Activated naive CD4-positive, alpha-beta T cell treated with anti-CD3 and anti-CD28 coated beads, Interleukin-2, amount 50 U/mL, for 72 hours (primary cell): ENCODE data around the gene PAPOLG. TPM values are rescaled to one million over a fixed set of nuclear protein-coding genes. Genes with fewer than 3 reads are reported as not detected.

ENCODE experiments used
- ATAC-seq, 2 donors: fragments of 150-1000 bp; cut with Tn5 transposase; 2 replicates each; pipeline ENCODE4 v1.10.0; 2021; ENCODE audit warnings: mild to moderate bottlenecking in 2 of 2, moderate library complexity in 2 of 2
- DNase-seq, 2 donors: peaks; one replicate each; pipeline ENCODE4 v3.0.0; 2021 to 2022; ENCODE audit warnings: low spot score in 2 of 2
- H3K27ac Mint-ChIP-seq, 2 donors: one replicate each; pipeline ENCODE4 v1.8.0; 2022; ENCODE audit warnings: mild to moderate bottlenecking in 2 of 2, mixed read lengths in 2 of 2
- H3K36me3 Mint-ChIP-seq, 2 donors: one replicate each; pipeline ENCODE4 v1.8.0; 2022; ENCODE audit warnings: mixed read lengths in 2 of 2
- H3K9me3 Mint-ChIP-seq, 2 donors: one replicate each; pipeline ENCODE4 v1.8.0; 2022; ENCODE audit warnings: mixed read lengths in 2 of 2
- total RNA-seq, 2 donors: library from RNA; stranded (reverse); gene quantifications; one replicate each; pipeline ENCODE4 v1.2.3, GENCODE V29; 2022

PAPOLG gene
- total RNA-seq, 2 donors from 2014 or later: 14.2 to 24.4 TPM

GRCh38 chr2:60746318-60746717 lies 9.8 kb upstream of the PAPOLG start:
- peak overlapping the region in 1 of 2 donors; percentile 38 for H3K27ac Mint-ChIP-seq
- no peak for DNase-seq
- ATAC-seq: no peak
- H3K36me3 Mint-ChIP-seq: no peaks in the 10 kb centered on the region
- H3K9me3 Mint-ChIP-seq: no peaks in the 10 kb centered on the region

GRCh38 chr2:60759654-60760053 lies 3.6 kb downstream of the PAPOLG start:
- peak overlapping the region in 1 of 2 donors; percentile 4 for H3K27ac Mint-ChIP-seq
- no peaks in the 10 kb centered on the region for H3K9me3 Mint-ChIP-seq
- H3K36me3 Mint-ChIP-seq: peaks cover 25 to 39% of the 10 kb centered on the region in 2 donors
- DNase-seq: no peak
- no peak for ATAC-seq

- H3K36me3 Mint-ChIP-seq: peaks cover 11 to 27% of the 10 kb centered on the region in 2 donors
- DNase-seq (no peak), ATAC-seq (peak; percentile 22 to 67)
- peak overlapping the region in 1 of 2 donors; percentile 69 for H3K27ac Mint-ChIP-seq
- H3K9me3 Mint-ChIP-seq: no peaks in the 10 kb centered on the region
These were observed 8.9 kb downstream of the PAPOLG start for GRCh38 chr2:60764736-60765534.

- H3K36me3 Mint-ChIP-seq: peaks cover 0 to 16% of the 10 kb centered on the region in 2 donors
- peak overlapping the region in 1 of 2 donors; percentile 5 for H3K27ac Mint-ChIP-seq
- no peaks in the 10 kb centered on the region for H3K9me3 Mint-ChIP-seq
- no peak for ATAC-seq
- DNase-seq: no peak
These were observed 10.2 kb downstream of the PAPOLG start for GRCh38 chr2:60766283-60766682.

DNA sequence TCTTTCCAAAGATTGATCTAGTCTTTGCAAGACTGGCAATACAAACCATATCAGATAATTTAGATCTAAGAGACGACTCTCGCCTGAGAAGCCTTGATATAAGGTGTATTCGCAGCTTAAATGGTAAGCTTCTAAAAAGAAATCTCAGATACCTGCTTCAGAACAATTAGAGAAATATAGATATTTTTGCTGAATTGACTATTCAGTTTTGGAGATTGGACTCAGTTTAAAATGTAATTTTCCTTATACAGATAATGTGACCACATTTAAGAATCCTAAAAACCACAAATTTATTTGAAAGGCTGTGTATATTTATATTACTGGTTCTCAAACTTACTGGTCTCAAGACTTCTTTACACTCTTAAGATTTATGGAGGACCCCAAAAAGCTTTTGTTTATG lies 15.4 kb downstream of the PAPOLG start:
- H3K9me3 Mint-ChIP-seq: no peaks in the 10 kb centered on the region
- no peaks in the 10 kb centered on the region for H3K36me3 Mint-ChIP-seq
- no peak overlapping the region for H3K27ac Mint-ChIP-seq
- DNase-seq (no peak), ATAC-seq (no peak)

DNA sequence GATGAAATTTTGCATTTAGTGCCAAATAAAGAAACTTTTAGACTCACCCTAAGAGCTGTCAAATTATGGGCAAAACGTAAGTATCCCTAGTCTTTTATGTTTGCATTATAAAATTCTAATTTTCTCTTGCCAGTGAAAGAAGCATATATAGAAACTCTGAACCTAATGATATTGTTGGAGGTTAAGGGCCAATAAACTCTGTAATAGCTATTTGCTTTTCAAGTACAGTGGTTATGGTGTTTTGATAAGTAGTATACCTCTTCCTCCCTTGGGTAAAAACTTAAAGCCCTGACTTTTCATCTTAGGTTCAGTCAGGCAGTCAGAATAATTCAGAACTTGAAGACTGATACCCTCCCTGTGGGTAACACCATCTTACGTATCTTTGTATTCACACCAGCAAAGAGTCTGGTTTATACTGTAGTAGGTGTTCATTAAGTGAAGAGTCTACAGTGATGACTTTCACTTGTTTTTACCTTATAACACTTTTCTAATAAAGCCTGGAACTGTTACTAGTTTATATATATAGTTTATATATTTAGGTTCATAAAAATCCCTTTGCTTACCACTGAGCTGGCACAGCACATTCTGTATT lies 19.1 kb downstream of the PAPOLG start:
- no peaks in the 10 kb centered on the region for H3K36me3 Mint-ChIP-seq
- DNase-seq (no peak), ATAC-seq (no peak)

GRCh38 chr2:60778352-60778751 lies 22.3 kb downstream of the PAPOLG start:
- peaks cover 0 to 5% of the 10 kb centered on the region in 2 donors for H3K36me3 Mint-ChIP-seq
- ATAC-seq: no peak
- H3K27ac Mint-ChIP-seq: no peak overlapping the region

More for the DNA sequence above, 19.1 kb downstream of the PAPOLG start:
- Mint-ChIP-seq H3K9me3 (no peaks in the 10 kb centered on the region), H3K27ac (no peak overlapping the region)

DNA sequence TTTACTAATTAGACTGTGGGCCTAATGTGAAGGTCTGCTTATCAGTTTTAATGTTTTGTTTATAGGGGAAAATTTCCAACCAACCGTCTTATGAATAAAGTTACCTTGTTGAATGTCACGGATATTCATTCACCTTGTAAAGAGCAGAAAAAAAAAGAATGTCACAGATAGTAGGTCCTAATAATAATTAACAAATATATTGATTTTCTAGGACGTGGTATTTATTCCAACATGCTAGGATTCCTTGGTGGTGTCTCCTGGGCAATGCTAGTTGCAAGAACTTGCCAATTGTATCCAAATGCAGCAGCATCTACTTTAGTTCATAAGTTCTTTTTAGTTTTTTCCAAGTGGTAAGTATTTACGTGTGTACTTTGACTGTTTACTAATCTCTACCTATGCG lies 23.4 kb downstream of the PAPOLG start:
- Mint-ChIP-seq H3K27ac (no peak overlapping the region), H3K9me3 (no peaks in the 10 kb centered on the region), H3K36me3 (peaks cover 0 to 5% of the 10 kb centered on the region in 2 donors)
- ATAC-seq (no peak), DNase-seq (no peak)

More at GRCh38 chr2:60778352-60778751, 22.3 kb downstream of the PAPOLG start:
- no peak for DNase-seq
- no peaks in the 10 kb centered on the region for H3K9me3 Mint-ChIP-seq

DNA sequence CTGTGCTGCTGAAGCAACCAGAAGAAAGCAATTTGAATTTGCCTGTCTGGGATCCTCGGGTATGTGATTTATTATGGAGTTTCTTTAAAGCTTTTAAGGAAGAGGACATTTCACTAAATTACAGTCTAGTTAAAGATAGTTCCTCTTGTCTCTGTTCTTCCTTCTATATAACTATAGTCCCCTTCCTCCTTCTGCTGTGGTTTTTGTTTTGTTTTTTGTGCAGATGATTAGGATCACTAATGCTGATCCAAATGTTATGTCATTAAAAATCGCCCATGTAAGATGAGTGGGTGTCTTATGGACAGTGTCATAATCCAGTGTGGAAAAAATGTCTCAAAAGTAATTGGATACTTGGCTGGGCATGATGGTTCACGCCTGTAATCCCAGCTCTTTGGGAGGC lies 24.7 kb downstream of the PAPOLG start:
- Mint-ChIP-seq H3K36me3 (peaks cover 0 to 5% of the 10 kb centered on the region in 2 donors), H3K9me3 (no peaks in the 10 kb centered on the region), H3K27ac (no peak overlapping the region)
- no peak for ATAC-seq
- no peak for DNase-seq

DNA sequence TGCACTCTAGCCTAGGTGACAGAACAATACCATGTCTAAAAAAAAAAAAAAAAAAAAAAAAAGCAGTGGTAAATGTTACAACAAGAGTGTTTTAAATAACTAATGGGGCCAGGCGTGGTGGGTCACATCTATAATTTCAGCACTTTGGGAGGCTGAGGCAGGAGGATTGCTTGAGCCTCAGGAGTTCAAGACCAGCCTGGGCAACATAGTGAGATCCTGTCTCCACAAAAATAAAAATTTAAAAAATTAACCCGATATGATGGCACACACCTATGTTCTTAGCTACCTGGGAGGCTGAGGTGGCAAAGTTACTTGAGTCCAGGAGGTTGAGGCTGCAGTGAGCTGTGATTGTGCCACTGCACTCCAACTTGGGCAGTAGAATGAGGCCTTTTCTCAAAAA lies 37.1 kb downstream of the PAPOLG start:
- DNase-seq (no peak), ATAC-seq (no peak)
- Mint-ChIP-seq H3K36me3 (peaks cover 0 to 4% of the 10 kb centered on the region in 2 donors), H3K27ac (no peak overlapping the region), H3K9me3 (no peaks in the 10 kb centered on the region)

DNA sequence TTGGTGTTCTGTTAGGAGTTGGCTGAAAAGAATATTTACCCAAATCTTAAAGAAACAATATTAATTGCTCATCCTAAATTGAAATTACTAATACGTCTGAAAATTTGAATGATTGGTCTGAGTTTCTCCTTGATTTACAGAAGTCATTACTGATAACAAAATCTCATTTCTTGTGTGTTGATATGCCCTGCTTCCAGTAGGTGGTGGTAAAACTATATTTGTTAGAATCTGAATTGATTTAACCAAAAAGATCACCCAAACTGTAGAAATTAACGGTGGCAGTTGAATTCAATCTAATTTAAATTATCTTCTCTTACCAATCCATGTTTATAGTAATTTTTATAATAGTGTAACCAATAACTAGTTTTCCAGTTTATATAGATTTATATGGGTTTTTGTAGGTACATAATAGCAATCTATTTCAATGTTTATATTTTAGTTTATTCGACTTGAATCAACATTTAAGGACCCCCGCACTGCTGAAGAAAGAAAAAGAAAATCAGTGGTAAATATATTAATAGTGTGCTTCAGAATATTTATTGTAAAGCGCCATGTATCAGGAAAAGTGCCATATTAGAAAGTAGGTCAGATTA lies 38.3 kb downstream of the PAPOLG start:
- DNase-seq: no peak
- Mint-ChIP-seq H3K36me3 (peaks cover 0 to 4% of the 10 kb centered on the region in 2 donors), H3K27ac (peak overlapping the region in 1 of 2 donors; percentile 44), H3K9me3 (no peaks in the 10 kb centered on the region)
- ATAC-seq: no peak

- Mint-ChIP-seq H3K36me3 (peaks cover 0 to 4% of the 10 kb centered on the region in 2 donors), H3K9me3 (no peaks in the 10 kb centered on the region), H3K27ac (peak overlapping the region in 1 of 2 donors; percentile 44)
- DNase-seq: no peak
- peak; percentile 46 to 88 for ATAC-seq
These were observed 40.8 kb downstream of the PAPOLG start for GRCh38 chr2:60796573-60797509.

DNA sequence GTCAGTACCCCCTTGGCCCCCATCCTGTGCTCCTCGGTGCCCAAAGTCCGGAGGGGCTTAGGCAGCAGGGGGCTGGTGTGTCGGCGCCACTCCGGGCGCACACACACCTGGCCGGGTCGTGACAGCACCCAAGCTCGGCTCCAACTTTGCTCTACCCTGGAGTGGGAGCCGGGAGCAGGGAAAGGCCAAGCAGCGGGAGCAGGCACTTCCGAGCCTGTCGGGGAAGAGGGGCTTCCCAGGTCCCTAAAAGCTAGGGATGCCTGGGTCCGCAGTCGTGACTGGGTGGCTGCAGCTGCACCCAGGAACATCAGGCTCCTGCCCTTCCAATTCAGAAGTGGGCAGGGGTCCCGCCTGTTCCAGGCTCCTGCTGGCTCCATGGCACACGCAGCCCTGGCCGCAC lies 48.4 kb downstream of the PAPOLG start:
- DNase-seq: no peak
- Mint-ChIP-seq H3K27ac (peak overlapping the region in 1 of 2 donors; percentile 73), H3K36me3 (no peaks in the 10 kb centered on the region), H3K9me3 (no peaks in the 10 kb centered on the region)
- no peak for ATAC-seq

- Mint-ChIP-seq H3K9me3 (no peaks in the 10 kb centered on the region), H3K36me3 (no peaks in the 10 kb centered on the region), H3K27ac (peak overlapping the region; percentile 77 to 90)
- DNase-seq: no peak
- no peak for ATAC-seq
These were observed 50.5 kb downstream of the PAPOLG start for GRCh38 chr2:60806595-60806987.

DNA sequence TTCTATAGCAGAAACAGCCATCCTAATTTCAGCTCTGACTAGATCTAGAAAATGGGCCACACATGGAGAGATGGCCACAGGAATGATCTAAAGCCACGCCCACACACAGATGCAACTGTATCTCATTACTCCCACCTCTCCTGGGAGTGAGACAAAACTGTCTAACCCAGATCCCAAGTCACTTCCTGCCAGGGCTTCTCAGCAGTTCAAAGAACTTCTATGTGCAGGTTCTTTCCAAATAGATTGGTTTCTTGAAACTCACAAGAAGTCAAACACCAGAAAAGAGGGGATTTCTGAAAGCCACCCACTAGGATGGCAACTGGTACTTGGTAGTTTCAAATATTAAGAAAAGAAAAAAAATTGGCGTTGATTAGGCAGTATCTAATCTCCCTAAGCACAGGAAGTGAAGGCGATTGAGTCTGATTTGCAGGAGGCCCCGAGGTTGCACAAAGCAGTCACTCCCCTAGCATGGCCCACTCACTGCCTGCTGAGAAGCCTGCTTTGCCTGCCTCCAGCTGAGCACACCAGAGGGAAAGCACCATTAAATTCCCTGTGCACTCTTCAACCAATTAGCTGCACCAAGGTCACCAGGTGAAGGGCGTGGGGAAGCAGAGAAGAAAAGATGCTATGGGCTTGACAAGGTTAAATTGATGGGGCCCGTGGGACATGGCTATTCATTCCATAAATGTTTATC lies 51.1 kb downstream of the PAPOLG start:
- Mint-ChIP-seq H3K27ac (peak overlapping the region; percentile 77 to 90), H3K36me3 (no peaks in the 10 kb centered on the region), H3K9me3 (no peaks in the 10 kb centered on the region)
- DNase-seq: peak in 1 of 2 donors; percentile 22
- ATAC-seq: peak; percentile 81 to 82

DNA sequence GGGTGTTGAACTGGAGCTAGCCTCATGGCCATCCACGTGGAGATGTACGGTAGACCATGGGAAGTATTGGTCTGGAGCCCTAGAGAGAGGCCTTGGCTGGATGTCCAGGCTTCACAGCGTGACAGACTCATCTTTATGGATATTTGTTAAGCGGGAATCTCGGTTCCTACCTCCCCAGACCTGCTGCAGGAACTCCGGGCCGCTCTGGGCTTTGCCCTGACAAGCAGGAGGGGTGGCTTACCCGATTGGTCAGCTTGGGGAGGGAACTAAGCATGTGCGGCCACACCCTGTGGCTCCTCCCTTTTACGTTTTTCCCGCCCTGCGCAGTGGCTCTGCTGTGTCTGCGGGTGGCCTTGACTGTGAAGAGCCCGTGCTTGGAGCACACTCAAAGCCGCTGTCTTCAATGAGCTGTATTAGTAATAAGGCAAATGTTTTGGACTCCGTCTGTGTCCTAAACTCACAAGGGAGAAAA lies 52.3 kb downstream of the PAPOLG start:
- DNase-seq (no peak), ATAC-seq (no peak)
- H3K9me3 Mint-ChIP-seq: no peaks in the 10 kb centered on the region
- H3K36me3 Mint-ChIP-seq: no peaks in the 10 kb centered on the region
- H3K27ac Mint-ChIP-seq: peak overlapping the region in 1 of 2 donors; percentile 77
